Measurements from ENCODE around the gene ARL14.

Gene ARL14

GRCh38 chr3:160676547-160677303 lies at the start of gene ARL14:
ARL14 (plus strand) TSS chr3:160677160; CDS start chr3:160677347, 187 bp downstream.
- no peak for DNase-seq (ENCODE audit: low read depth, low spot score)

GRCh38 chr3:160629491-160629890 lies 47.5 kb upstream of the ARL14 start:
- no peak for DNase-seq (ENCODE audit: low read depth, low spot score)

- DNase-seq (ENCODE audit: low read depth, low spot score) = no peak
Measured at GRCh38 chr3:160633361-160634083, 43.4 kb upstream of the ARL14 start.

GRCh38 chr3:160635213-160635612 lies 41.7 kb upstream of the ARL14 start:
- no peak for DNase-seq (ENCODE audit: low read depth, low spot score)

GRCh38 chr3:160637086-160637485 lies 39.9 kb upstream of the ARL14 start:
- no peak for DNase-seq (ENCODE audit: low read depth, low spot score)

- DNase-seq (ENCODE audit: low read depth, low spot score) = no peak
Measured at GRCh38 chr3:160638184-160638583, 38.8 kb upstream of the ARL14 start.

GRCh38 chr3:160641665-160642309 lies 35.2 kb upstream of the ARL14 start:
- no peak for DNase-seq (ENCODE audit: low read depth, low spot score)

- no peak for DNase-seq (ENCODE audit: low read depth, low spot score)
Measured at GRCh38 chr3:160643994-160644393, 33.0 kb upstream of the ARL14 start.

- no peak for DNase-seq (ENCODE audit: low read depth, low spot score)
Measured at GRCh38 chr3:160644491-160644890, 32.5 kb upstream of the ARL14 start.

GRCh38 chr3:160648701-160649100 lies 28.3 kb upstream of the ARL14 start:
- DNase-seq (ENCODE audit: low read depth, low spot score) = no peak

GRCh38 chr3:160649596-160649995 lies 27.4 kb upstream of the ARL14 start:
- DNase-seq (ENCODE audit: low read depth, low spot score) = no peak

GRCh38 chr3:160653512-160653911 lies 23.4 kb upstream of the ARL14 start:
- no peak for DNase-seq (ENCODE audit: low read depth, low spot score)

- no peak for DNase-seq (ENCODE audit: low read depth, low spot score)
Measured at GRCh38 chr3:160660902-160661301, 16.1 kb upstream of the ARL14 start.

- no peak for DNase-seq (ENCODE audit: low read depth, low spot score)
Measured at GRCh38 chr3:160661660-160662059, 15.3 kb upstream of the ARL14 start.

GRCh38 chr3:160665231-160665630 lies 11.7 kb upstream of the ARL14 start:
- DNase-seq (ENCODE audit: low read depth, low spot score) = no peak

- DNase-seq (ENCODE audit: low read depth, low spot score) = no peak
Measured at GRCh38 chr3:160665784-160666526, 11.0 kb upstream of the ARL14 start.

- DNase-seq (ENCODE audit: low read depth, low spot score) = no peak
Measured at GRCh38 chr3:160667452-160667851, 9.5 kb upstream of the ARL14 start.

- DNase-seq (ENCODE audit: low read depth, low spot score) = no peak
Measured at GRCh38 chr3:160668454-160668853, 8.5 kb upstream of the ARL14 start.

GRCh38 chr3:160671231-160671630 lies 5.7 kb upstream of the ARL14 start:
- no peak for DNase-seq (ENCODE audit: low read depth, low spot score)

- DNase-seq (ENCODE audit: low read depth, low spot score) = no peak
Measured at GRCh38 chr3:160671995-160672394, 5.0 kb upstream of the ARL14 start.

- no peak for DNase-seq (ENCODE audit: low read depth, low spot score)
Measured at GRCh38 chr3:160673188-160673587, 3.8 kb upstream of the ARL14 start.

GRCh38 chr3:160675566-160676124 lies 1.3 kb upstream of the ARL14 start:
- no peak for DNase-seq (ENCODE audit: low read depth, low spot score)

Measured in activated CD4-positive, CD25-positive, alpha-beta regulatory T cell treated with anti-CD3 and anti-CD28 coated beads, Interleukin-2, amount 50 U/mL, for 16 hours (primary cell).